Measurements from ENCODE around the gene TEAD1. TPM values are rescaled to one million over a fixed set of nuclear protein-coding genes. Genes with fewer than 3 reads are reported as not detected.
A peak's percentile ranks its signal among the peaks of the same experiment; 100 is the strongest.

The TEAD1 gene
- total and polyA plus RNA-seq, 2 experiments from 2014 or later, result 45.9 to 105 TPM

DNA sequence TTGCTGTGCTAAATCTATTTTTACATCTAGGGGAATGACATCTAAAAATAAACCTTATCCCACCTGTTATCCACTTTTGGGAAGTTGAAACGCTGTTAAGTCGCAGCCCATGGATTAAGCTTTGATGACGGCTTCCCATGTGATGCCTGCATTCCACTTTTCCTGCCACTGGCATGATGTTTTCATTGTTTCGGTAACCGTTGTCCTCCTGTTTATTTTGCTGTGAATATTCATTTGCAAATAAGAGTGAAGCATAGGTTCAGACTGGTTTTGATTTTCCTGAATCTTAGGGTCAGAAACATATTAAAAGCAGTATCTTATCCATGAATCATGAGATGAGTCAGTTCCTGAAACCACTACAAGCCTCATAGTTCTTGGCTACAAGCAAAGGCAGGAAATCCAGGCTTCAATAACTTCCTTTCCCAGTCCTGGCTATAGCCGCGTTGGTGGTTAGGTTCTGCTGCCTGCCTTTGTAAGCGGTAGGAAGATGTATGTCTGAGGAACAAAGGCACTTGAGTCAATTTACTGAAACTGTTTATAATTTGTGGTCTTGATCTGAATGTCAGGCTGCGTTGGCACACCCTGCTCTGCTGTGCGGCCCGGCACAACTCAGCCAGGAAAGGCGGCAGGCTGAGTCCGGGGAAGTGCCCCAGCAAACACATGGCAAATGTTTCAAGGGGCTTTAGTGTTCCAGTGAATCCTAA, 19.4 kb downstream of the TEAD1 start:
- H3K27me3 ChIP-seq, result no peaks in the 10 kb centered on the region
- no peaks in the 10 kb centered on the region for H3K9me3 ChIP-seq (ENCODE audit: low read depth)
- no peak overlapping the region for H3K4me3 ChIP-seq
- H3K36me3 ChIP-seq, result no peaks in the 10 kb centered on the region
- TF ChIP-seq, protein P1, sequence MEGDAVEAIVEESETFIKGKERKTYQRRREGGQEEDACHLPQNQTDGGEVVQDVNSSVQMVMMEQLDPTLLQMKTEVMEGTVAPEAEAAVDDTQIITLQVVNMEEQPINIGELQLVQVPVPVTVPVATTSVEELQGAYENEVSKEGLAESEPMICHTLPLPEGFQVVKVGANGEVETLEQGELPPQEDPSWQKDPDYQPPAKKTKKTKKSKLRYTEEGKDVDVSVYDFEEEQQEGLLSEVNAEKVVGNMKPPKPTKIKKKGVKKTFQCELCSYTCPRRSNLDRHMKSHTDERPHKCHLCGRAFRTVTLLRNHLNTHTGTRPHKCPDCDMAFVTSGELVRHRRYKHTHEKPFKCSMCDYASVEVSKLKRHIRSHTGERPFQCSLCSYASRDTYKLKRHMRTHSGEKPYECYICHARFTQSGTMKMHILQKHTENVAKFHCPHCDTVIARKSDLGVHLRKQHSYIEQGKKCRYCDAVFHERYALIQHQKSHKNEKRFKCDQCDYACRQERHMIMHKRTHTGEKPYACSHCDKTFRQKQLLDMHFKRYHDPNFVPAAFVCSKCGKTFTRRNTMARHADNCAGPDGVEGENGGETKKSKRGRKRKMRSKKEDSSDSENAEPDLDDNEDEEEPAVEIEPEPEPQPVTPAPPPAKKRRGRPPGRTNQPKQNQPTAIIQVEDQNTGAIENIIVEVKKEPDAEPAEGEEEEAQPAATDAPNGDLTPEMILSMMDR (IDR thresholded peaks at IDR 0.05; ENCODE audit: low read depth, low read length), result no peak
- peaks cover 66% of the 10 kb centered on the region for H3K4me1 ChIP-seq (ENCODE audit: low read depth)
- peak in 1 of 2 donors; percentile 96 for DNase-seq (ENCODE audit: low read depth in 1 of 2, low spot score in 1 of 2)
- H3K27ac ChIP-seq, result peak overlapping the region; percentile 89

DNA sequence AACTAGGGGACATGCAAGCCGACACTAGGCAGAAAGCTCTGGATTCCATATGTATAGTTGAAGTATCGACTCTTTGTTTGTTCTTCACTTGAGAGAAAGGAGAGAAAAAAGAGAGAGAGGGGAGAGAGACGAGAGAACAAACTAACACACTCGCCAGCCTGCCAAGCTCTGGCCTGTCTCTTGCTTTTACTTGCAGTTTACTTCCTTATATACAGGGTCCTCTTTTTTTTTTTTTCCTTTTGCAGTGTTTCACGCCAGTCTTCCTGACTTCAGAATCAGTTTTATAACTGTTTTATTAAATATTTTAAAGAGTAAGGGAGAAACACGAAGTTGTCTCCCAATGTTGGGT, 19.9 kb downstream of the TEAD1 start:
- no peak for DNase-seq (ENCODE audit: low read depth in 1 of 2, low spot score in 1 of 2)
- TF ChIP-seq, protein P1 (IDR thresholded peaks at IDR 0.05; ENCODE audit: low read depth, low read length), result no peak
- peak overlapping the region; percentile 89 for H3K27ac ChIP-seq
- H3K36me3 ChIP-seq, result no peaks in the 10 kb centered on the region
- H3K4me3 ChIP-seq, result no peak overlapping the region
- H3K9me3 ChIP-seq (ENCODE audit: low read depth), result no peaks in the 10 kb centered on the region
- H3K27me3 ChIP-seq, result no peaks in the 10 kb centered on the region
- H3K4me1 ChIP-seq (ENCODE audit: low read depth), result peaks cover 61% of the 10 kb centered on the region

DNA sequence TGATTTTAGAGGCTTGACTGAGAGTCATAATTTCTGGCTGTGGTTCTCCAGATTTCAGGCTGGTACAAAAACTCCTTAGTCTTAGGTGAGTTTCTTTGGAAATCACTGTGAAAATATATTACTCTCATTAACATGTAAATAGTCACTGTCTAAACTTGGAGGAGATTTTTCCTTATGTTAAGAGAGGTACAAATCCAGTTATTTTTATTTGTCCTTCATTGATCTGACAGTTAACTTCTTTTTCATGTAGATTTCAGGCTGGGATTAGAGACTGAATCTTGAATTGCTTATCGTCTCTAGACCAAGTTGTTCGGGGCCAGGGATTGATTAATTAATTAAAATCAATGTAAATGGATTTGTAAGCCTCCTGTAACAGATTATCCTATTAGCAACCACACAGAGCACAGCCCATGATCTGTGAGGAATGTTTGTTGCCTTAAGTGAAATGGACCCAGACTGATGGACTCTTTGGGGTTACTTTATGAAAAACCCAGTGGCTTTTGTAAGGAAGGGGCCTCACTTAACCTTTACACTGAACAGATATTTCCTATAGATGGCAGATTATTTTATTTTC, 21.1 kb downstream of the TEAD1 start:
- H3K4me1 ChIP-seq (ENCODE audit: low read depth), result peaks cover 56% of the 10 kb centered on the region
- H3K36me3 ChIP-seq, result no peaks in the 10 kb centered on the region
- no peaks in the 10 kb centered on the region for H3K27me3 ChIP-seq
- TF ChIP-seq, protein P1 (IDR thresholded peaks at IDR 0.05; ENCODE audit: low read depth, low read length), result no peak
- no peaks in the 10 kb centered on the region for H3K9me3 ChIP-seq (ENCODE audit: low read depth)
- no peak overlapping the region for H3K4me3 ChIP-seq
- peak overlapping the region; percentile 89 for H3K27ac ChIP-seq
- no peak for DNase-seq (ENCODE audit: low read depth in 1 of 2, low spot score in 1 of 2)

DNA sequence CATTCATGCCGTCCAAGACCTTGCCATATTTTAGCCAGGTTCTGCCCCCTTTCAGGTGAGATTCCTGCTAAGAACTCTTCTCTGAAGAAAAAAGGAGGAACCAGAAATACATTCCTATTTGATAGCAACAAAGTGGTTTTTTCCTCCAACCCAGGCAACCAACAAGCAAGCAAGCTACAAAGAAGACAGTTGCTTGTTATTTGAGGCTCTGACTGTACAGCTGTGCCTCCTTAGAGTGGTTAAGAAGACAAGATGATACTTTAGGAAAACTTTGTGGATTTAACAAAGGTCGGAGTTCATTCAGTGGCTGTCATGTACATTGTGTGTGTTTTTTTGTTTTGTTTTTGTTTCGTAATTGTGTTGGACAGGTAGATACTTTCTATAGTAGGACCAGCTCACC, 21.7 kb downstream of the TEAD1 start:
- Histone ChIP-seq H3K9me3 (ENCODE audit: low read depth) (no peaks in the 10 kb centered on the region), H3K27me3 (no peaks in the 10 kb centered on the region), H3K4me1 (ENCODE audit: low read depth) (peaks cover 61% of the 10 kb centered on the region), H3K4me3 (no peak overlapping the region), H3K36me3 (no peaks in the 10 kb centered on the region), H3K27ac (peak overlapping the region; percentile 89)
- DNase-seq (ENCODE audit: low read depth in 1 of 2, low spot score in 1 of 2), result no peak
- TF ChIP-seq, protein P1 (IDR thresholded peaks at IDR 0.05; ENCODE audit: low read depth, low read length), result no peak

DNA sequence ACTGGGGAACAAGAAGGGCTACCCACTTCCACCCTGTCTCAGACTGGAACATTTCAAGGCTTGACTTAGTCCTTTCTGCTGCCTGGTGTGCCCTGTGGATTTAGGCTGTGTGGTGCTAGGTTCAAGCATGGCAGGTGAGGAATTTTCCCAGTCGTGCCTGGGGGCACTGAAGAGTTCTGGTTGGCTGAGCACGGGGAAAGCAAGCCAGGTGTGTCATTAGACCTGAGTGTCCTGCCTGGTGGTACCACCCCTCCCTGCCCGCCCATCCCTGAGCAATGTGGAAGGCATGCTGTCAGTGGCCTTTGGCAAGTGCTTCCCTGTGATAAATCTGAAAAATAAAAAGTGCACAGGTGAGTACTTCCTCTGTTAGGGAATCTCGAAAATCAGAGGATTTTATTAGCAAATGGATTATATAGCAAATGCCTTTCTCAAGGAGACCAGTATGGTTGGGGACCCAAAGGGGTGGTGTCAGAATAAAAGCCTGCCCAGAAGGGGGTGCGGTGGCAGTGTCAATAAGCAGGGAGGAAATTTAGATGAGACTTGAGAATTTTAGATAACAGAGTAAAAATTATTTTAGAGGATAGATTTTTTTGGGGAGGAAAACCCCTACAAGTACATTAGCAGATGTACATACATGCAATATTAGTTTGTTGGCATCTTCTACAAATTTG, 22.8 kb downstream of the TEAD1 start:
- Histone ChIP-seq H3K9me3 (ENCODE audit: low read depth) (no peaks in the 10 kb centered on the region), H3K27ac (no peak overlapping the region), H3K36me3 (no peaks in the 10 kb centered on the region), H3K4me3 (no peak overlapping the region), H3K27me3 (no peaks in the 10 kb centered on the region), H3K4me1 (ENCODE audit: low read depth) (peaks cover 60% of the 10 kb centered on the region)
- DNase-seq (ENCODE audit: low read depth in 1 of 2, low spot score in 1 of 2), result no peak
- TF ChIP-seq, protein P1 (IDR thresholded peaks at IDR 0.05; ENCODE audit: low read depth, low read length), result no peak

All from cardiac muscle cell (in vitro differentiated cells and primary cell).